Prostate gland (tissue), 2 donors: ENCODE measurements around the gene ARSJ. TPM values are rescaled to one million over a fixed set of nuclear protein-coding genes. Genes with fewer than 3 reads are reported as not detected.

Experiments
- DNase-seq: peaks from one replicate; pipeline ENCODE4 v3.0.0-alpha.2; 2019; ENCODE audit warnings: low spot score
- H3K27ac ChIP-seq, 2 donors: fragments of 200-600 bp; sonication (generic); 2 replicates each; pipeline ENCODE4 v1.5.1; 2017 to 2019
- H3K27me3 ChIP-seq: fragments of 200-600 bp; sonication (generic); replicated peaks from 2 replicates; pipeline ENCODE4 v1.5.1; 2019; ENCODE audit not compliant: insufficient read depth
- H3K36me3 ChIP-seq, 2 donors: fragments of 200-600 bp; sonication (generic); 1 replicate in 1 of 2; 2 replicates in 1 of 2; pipeline versions ENCODE4 v1.5.1 to v1.8.1; 2017 to 2019
- H3K4me1 ChIP-seq: fragments of 200-600 bp; sonication (generic); replicated peaks from 2 replicates; pipeline ENCODE4 v1.5.1; 2019
- H3K4me3 ChIP-seq, 2 donors: fragments of 200-600 bp; sonication (generic); 2 replicates each; pipeline ENCODE4 v1.5.1; 2017 to 2019
- H3K9me3 ChIP-seq: fragments of 200-600 bp; sonication (generic); 2 replicates; pipeline ENCODE4 v1.5.1; 2017
- POLR2A ChIP-seq: fragments of 450-650 bp; IDR thresholded peaks from one replicate; pipeline ENCODE4 v1.6.1; 2016; ENCODE audit warnings: antibody characterized with exemption, mild to moderate bottlenecking
- POLR2AphosphoS5 ChIP-seq: sonication (generic); formaldehyde crosslinking; IDR thresholded peaks from one replicate; pipeline ENCODE4 v1.6.1; 2017; ENCODE audit warnings: antibody characterized with exemption
- WGBS: methylation state at CpG from one replicate; pipeline ENCODE4 v1.1.5; 2018; 5-methylcytosine and 5-hydroxymethylcytosine counted together
- intact Hi-C: fragments of 100-400 bp; cut with DNase I; formaldehyde crosslinking; loops from one replicate; pipeline ENCODE4 v1.14.2; 2022
- total RNA-seq, 2 donors: library from RNA; depleted of rRNA; stranded (reverse); fragments of >200 nt; gene quantifications; one replicate each; pipeline ENCODE4 v1.1.0, GENCODE V29; 2016
- TF ChIP-seq, protein P1 (sequence below), 4 experiments: fragments of 200-600 bp in 2 of 4; fragments of 450-650 bp in 2 of 4; sonication (generic) in 2 of 4; IDR thresholded peaks; 1 replicate in 3 of 4; 2 replicates in 1 of 4; pipeline ENCODE4 v1.5.1; 2016 to 2019; ENCODE audit warnings: antibody characterized with exemption in 4 of 4, mild to moderate bottlenecking in 2 of 4, moderate library complexity in 2 of 4

ARSJ gene
- total RNA-seq, 2 donors from 2014 or later = 8.8 to 12.5 TPM

DNA sequence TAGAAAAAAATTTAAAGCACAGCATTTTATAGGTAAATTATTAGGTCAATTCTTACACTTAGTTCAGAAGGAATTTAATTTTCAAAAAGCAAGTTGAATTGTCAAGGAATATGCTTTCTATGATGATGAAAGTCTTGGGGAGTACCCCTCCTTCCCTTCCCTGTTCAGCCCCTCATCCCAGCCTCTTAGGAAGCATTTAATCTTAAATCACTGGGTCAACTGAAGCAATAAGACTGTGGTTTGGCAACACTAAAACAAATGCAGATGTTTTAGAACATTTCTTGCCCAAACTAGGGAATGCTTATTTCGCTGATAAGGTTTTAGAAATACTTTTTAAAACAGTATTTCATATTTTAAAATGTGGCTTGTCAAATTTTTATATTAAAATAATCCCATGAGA, 19.1 kb upstream of the ARSJ start:
- H3K9me3 ChIP-seq = no peaks in the 10 kb centered on the region
- 80% methylated on average over 1 of the region's 1 CpG for WGBS
- intact Hi-C loops = no loop called here
- DNase-seq = no peak
- H3K4me1 ChIP-seq = no peaks in the 10 kb centered on the region
- H3K27me3 ChIP-seq = no peaks in the 10 kb centered on the region
- H3K4me3 ChIP-seq = no peak overlapping the region
- H3K36me3 ChIP-seq = no peaks in the 10 kb centered on the region
- no peak overlapping the region for H3K27ac ChIP-seq
- no peak for TF ChIP-seq POLR2AphosphoS5
- TF ChIP-seq POLR2A = no peak
- TF ChIP-seq, protein P1, sequence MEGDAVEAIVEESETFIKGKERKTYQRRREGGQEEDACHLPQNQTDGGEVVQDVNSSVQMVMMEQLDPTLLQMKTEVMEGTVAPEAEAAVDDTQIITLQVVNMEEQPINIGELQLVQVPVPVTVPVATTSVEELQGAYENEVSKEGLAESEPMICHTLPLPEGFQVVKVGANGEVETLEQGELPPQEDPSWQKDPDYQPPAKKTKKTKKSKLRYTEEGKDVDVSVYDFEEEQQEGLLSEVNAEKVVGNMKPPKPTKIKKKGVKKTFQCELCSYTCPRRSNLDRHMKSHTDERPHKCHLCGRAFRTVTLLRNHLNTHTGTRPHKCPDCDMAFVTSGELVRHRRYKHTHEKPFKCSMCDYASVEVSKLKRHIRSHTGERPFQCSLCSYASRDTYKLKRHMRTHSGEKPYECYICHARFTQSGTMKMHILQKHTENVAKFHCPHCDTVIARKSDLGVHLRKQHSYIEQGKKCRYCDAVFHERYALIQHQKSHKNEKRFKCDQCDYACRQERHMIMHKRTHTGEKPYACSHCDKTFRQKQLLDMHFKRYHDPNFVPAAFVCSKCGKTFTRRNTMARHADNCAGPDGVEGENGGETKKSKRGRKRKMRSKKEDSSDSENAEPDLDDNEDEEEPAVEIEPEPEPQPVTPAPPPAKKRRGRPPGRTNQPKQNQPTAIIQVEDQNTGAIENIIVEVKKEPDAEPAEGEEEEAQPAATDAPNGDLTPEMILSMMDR (IDR thresholded peaks at IDR 0.05) = no peak

DNA sequence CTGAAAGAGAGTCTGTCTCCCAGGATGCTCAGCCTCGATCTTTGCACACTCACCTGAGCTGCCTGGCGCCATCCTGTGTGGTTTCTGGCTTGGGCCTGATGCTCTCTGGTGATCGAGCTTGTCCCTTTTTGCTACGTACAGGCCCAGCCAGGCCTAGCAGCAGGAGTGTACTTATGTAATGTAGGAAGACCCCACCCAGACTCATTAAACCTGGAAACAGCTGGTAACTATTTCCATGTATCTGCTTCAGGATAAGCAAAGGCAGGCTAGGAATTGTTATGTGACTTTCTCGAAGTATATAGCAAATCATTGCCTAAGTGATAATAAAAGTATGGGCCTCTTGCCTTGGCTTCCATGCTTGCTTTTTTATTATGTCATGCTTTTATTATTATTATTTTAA, 18.6 kb upstream of the ARSJ start:
- H3K4me3 ChIP-seq = no peak overlapping the region
- H3K27me3 ChIP-seq = no peaks in the 10 kb centered on the region
- H3K36me3 ChIP-seq = no peaks in the 10 kb centered on the region
- intact Hi-C loops = no loop called here
- WGBS = 79% methylated on average over 5 of the region's 5 CpGs
- no peak for DNase-seq
- no peak overlapping the region for H3K27ac ChIP-seq
- no peaks in the 10 kb centered on the region for H3K9me3 ChIP-seq
- TF ChIP-seq POLR2AphosphoS5 (no peak), POLR2A (no peak)
- TF ChIP-seq, protein P1 (IDR thresholded peaks at IDR 0.05) = no peak
- H3K4me1 ChIP-seq = no peaks in the 10 kb centered on the region

DNA sequence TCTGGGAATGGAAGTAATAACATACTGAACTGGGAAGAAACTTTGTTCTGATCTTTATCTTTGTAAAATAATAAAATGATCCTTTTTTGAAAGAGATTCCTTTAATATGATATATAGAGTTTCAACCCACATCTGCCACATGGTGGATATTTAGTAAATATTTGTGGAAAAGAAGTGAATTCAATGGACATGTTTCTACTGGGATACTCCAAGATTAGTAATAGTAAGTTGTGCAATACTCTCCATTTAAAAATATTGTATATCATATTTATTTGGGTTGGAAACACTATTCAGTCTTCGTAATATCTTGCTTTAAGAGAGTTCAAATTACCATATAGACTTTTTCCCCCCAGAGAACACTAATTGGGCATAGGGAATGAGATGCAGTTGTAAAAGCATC, 17.8 kb upstream of the ARSJ start:
- H3K4me1 ChIP-seq = no peaks in the 10 kb centered on the region
- H3K27me3 ChIP-seq = no peaks in the 10 kb centered on the region
- H3K4me3 ChIP-seq = no peak overlapping the region
- intact Hi-C loops = no loop called here
- H3K36me3 ChIP-seq = no peaks in the 10 kb centered on the region
- DNase-seq = no peak
- TF ChIP-seq POLR2AphosphoS5 (no peak), POLR2A (no peak)
- TF ChIP-seq, protein P1 (IDR thresholded peaks at IDR 0.05) = no peak
- H3K9me3 ChIP-seq = no peaks in the 10 kb centered on the region
- 79% methylated on average over 1 of the region's 1 CpG for WGBS
- no peak overlapping the region for H3K27ac ChIP-seq

DNA sequence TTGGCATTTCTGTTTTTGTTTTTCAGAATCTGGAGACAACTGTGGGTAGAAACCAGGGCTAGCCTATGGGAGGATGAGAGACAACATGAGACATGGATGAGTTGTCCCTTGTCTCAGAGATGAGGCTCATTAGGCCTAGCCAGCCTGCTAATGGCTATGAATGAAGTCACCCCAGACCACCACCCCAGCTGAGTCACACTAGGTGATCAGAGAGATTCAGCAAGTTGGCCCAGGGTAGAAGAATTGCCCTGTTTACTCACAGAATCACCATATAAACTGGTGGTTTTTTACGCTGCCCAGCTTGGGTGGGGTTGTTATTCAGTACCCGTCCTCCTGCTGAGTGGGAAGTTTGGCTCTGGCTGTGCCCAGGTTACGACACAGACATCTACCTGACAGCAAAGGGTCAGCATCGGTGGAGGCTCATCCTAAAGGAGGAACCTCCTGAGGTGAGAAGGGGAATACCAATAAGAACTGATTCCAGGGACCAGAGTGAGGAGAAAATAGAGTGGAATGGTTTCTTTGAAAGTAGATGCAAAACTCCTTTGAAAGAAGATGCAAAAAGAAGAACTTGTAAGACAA, 17.2 kb upstream of the ARSJ start:
- no peak for DNase-seq
- 80% methylated on average over 4 of the region's 4 CpGs for WGBS
- Histone ChIP-seq H3K9me3 (no peaks in the 10 kb centered on the region), H3K27ac (no peak overlapping the region), H3K4me3 (no peak overlapping the region), H3K27me3 (no peaks in the 10 kb centered on the region), H3K36me3 (no peaks in the 10 kb centered on the region), H3K4me1 (no peaks in the 10 kb centered on the region)
- TF ChIP-seq, protein P1 (IDR thresholded peaks at IDR 0.05) = no peak
- TF ChIP-seq POLR2AphosphoS5 (no peak), POLR2A (no peak)
- intact Hi-C loops = no loop called here

DNA sequence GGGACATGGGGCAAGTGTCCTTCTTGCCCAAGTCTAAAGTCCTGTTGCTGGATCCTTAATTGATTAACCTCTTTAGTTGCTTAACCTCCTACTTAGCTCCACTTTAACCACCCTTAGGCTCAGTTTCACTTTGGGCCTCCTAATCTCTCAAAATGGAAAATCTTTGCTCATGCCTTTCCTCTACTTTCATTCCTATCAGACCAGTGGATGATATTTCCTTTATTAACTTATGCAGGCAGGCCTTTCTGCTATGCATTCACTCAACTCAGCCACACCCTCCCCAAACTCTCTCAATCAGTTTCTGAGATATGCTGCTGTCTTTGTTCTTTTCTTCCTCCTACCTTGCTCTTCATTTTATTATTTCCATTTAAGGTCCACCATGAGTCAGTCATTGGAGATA, 14.4 kb upstream of the ARSJ start:
- intact Hi-C loops = no loop called here
- H3K4me1 ChIP-seq = no peaks in the 10 kb centered on the region
- TF ChIP-seq POLR2A = no peak
- no peak for TF ChIP-seq POLR2AphosphoS5
- TF ChIP-seq, protein P1 (IDR thresholded peaks at IDR 0.05) = no peak
- no peaks in the 10 kb centered on the region for H3K36me3 ChIP-seq
- DNase-seq = no peak
- H3K9me3 ChIP-seq = no peaks in the 10 kb centered on the region
- no peaks in the 10 kb centered on the region for H3K27me3 ChIP-seq
- no peak overlapping the region for H3K4me3 ChIP-seq
- H3K27ac ChIP-seq = no peak overlapping the region
